OCI-LY7 (cell line): ENCODE measurements around the gene USP11. TPM values are rescaled to one million over a fixed set of nuclear protein-coding genes. Genes with fewer than 3 reads are reported as not detected.

Experiments used
- BruUV-seq: library from RNA; stranded (reverse); fragments of 400-500 nt; replicated peaks from 2 replicates; lab custom pipeline; 2021; lab: Mats Ljungman, UMichigan
- CTCF ChIA-PET: fragments of 300-600 bp; sonication (Branson Sonifier 250); formaldehyde crosslinking; loops from one replicate; lab custom pipeline; 2022; ENCODE audit warnings: antibody characterized with exemption; ENCODE audit not compliant: unreplicated experiment; lab: Charles Lee
- POLR2A ChIA-PET: fragments of 300-600 bp; sonication (Branson Sonifier 250); formaldehyde crosslinking; loops from one replicate; lab custom pipeline; 2022; ENCODE audit warnings: antibody characterized with exemption; lab: Charles Lee
- DNase-seq: peaks from one replicate; pipeline ENCODE4 v3.0.0-alpha.2; 2015; ENCODE audit warnings: low spot score
- H2AFZ ChIP-seq: fragments of 200-600 bp; sonication (generic), shearing (Covaris generic); 2 replicates; pipeline ENCODE4 v1.6.1; 2014; ENCODE audit warnings: mild to moderate bottlenecking, antibody characterized with exemption, low read length, moderate library complexity
- H3K27ac ChIP-seq: fragments of 200-600 bp; sonication (generic); 2 replicates; pipeline ENCODE4 v1.5.1; 2014; ENCODE audit warnings: mixed run types, low read depth, mild to moderate bottlenecking, moderate library complexity, low read length, inconsistent platforms; ENCODE audit not compliant: poor library complexity, severe bottlenecking
- H3K36me3 ChIP-seq: fragments of 200-600 bp; sonication (generic); 2 replicates; pipeline ENCODE4 v1.6.1; 2014; ENCODE audit warnings: mild to moderate bottlenecking, antibody characterized with exemption, low read length, moderate library complexity, mixed read lengths; ENCODE audit not compliant: insufficient read depth
- H3K4me1 ChIP-seq: fragments of 200-600 bp; sonication (generic); 2 replicates; pipeline ENCODE4 v1.5.1; 2014; ENCODE audit warnings: mild to moderate bottlenecking, low read length; ENCODE audit not compliant: insufficient read depth, poor library complexity, severe bottlenecking
- H3K4me2 ChIP-seq: fragments of 200-600 bp; sonication (generic); 2 replicates; pipeline ENCODE4 v1.6.1; 2014; ENCODE audit warnings: mild to moderate bottlenecking, low read length
- H3K4me3 ChIP-seq: fragments of 200-600 bp; sonication (generic); 2 replicates; pipeline ENCODE4 v1.5.1; 2014; ENCODE audit warnings: mild to moderate bottlenecking, low read depth, low read length; ENCODE audit not compliant: poor library complexity, severe bottlenecking
- H3K79me2 ChIP-seq: fragments of 200-600 bp; sonication (generic); 2 replicates; pipeline ENCODE4 v1.6.1; 2016; ENCODE audit warnings: low read depth, mild to moderate bottlenecking, low read length, moderate library complexity, mixed read lengths; ENCODE audit not compliant: insufficient read depth
- H3K9me2 ChIP-seq: fragments of 200-600 bp; sonication (generic); 2 replicates; pipeline ENCODE4 v1.6.1; 2016; ENCODE audit warnings: mild to moderate bottlenecking, low read length, mixed read lengths; ENCODE audit not compliant: insufficient read depth
- H3K9me3 ChIP-seq: fragments of 200-600 bp; sonication (generic); 2 replicates; pipeline ENCODE4 v1.6.1; 2014; ENCODE audit warnings: mild to moderate bottlenecking, mixed run types, low read length, mixed read lengths
- H4K20me1 ChIP-seq: fragments of 200-600 bp; sonication (generic); 2 replicates; pipeline ENCODE4 v1.6.1; 2014; ENCODE audit warnings: mild to moderate bottlenecking, antibody characterized with exemption, low read length, moderate library complexity, mixed read lengths; ENCODE audit not compliant: insufficient read depth
- CTCF ChIP-seq: fragments of 200-600 bp; sonication (generic); conservative IDR thresholded peaks from 2 replicates; pipeline ENCODE4 v1.5.1; 2014; ENCODE audit warnings: mild to moderate bottlenecking, antibody characterized with exemption, low read length, moderate library complexity, mixed read lengths
- EZH2phosphoT487 ChIP-seq: fragments of 200-600 bp; sonication (generic); IDR thresholded peaks from 2 replicates; pipeline ENCODE4 v1.6.1; 2018; ENCODE audit warnings: low read depth, borderline replicate concordance, mild to moderate bottlenecking, mixed run types, antibody characterized with exemption, low read length, moderate library complexity, mixed read lengths
- intact Hi-C: fragments of 100-400 bp; cut with micrococcal nuclease; formaldehyde crosslinking; loops from one replicate; pipeline ENCODE4 v1.10.0; 2022; ENCODE audit not compliant: unreplicated experiment
- total RNA-seq, 2 experiments: library from RNA; depleted of rRNA in 1 of 2; stranded (reverse); fragments of >200 nt in 1 of 2; shearing (Covaris generic) in 1 of 2; gene quantifications; 2 replicates each; pipeline ENCODE4 v1.2.3, GENCODE V29; 2014 to 2022

USP11 gene
- total RNA-seq, 2 experiments from 2014 or later, result 46.5 to 91.8 TPM

- no TSS peak for BruUV-seq
- no peak for DNase-seq
- H3K27ac ChIP-seq, result no peak overlapping the region
- ChIA-PET POLR2A (no interaction called here), CTCF (no interaction called here)
- H3K4me1 ChIP-seq, result peaks cover 20% of the 10 kb centered on the region
- peaks cover 10% of the 10 kb centered on the region for H3K36me3 ChIP-seq
- H4K20me1 ChIP-seq, result no peaks in the 10 kb centered on the region
- no peak overlapping the region for H3K4me3 ChIP-seq
- TF ChIP-seq EZH2phosphoT487 (no peak), CTCF (no peak)
- H3K9me3 ChIP-seq, result no peaks in the 10 kb centered on the region
- H3K4me2 ChIP-seq, result no peak overlapping the region
- H3K9me2 ChIP-seq, result no peaks in the 10 kb centered on the region
- no peak overlapping the region for H2AFZ ChIP-seq
- H3K79me2 ChIP-seq, result peaks cover 47% of the 10 kb centered on the region
- intact Hi-C loops, result no loop called here
Measured at GRCh38 chrX:47235691-47236103, 2.9 kb downstream of the USP11 start.

- Histone ChIP-seq H3K36me3 (peaks cover 19% of the 10 kb centered on the region), H4K20me1 (no peaks in the 10 kb centered on the region), H3K4me1 (peaks cover 11% of the 10 kb centered on the region), H3K4me3 (no peak overlapping the region), H3K27ac (no peak overlapping the region), H3K9me2 (no peaks in the 10 kb centered on the region), H3K9me3 (no peaks in the 10 kb centered on the region), H3K79me2 (peaks cover 41% of the 10 kb centered on the region), H2AFZ (no peak overlapping the region), H3K4me2 (no peak overlapping the region)
- TF ChIP-seq EZH2phosphoT487 (no peak), CTCF (no peak)
- BruUV-seq, result no TSS peak
- ChIA-PET POLR2A (no interaction called here), CTCF (no interaction called here)
- DNase-seq, result no peak
- intact Hi-C loops, result no loop called here
Measured at GRCh38 chrX:47239199-47239598, 6.4 kb downstream of the USP11 start.

- TF ChIP-seq CTCF (no peak), EZH2phosphoT487 (no peak)
- Histone ChIP-seq H3K4me2 (no peak overlapping the region), H3K4me3 (no peak overlapping the region), H3K79me2 (peaks cover 33% of the 10 kb centered on the region), H3K9me2 (no peaks in the 10 kb centered on the region), H3K4me1 (peaks cover 6% of the 10 kb centered on the region), H3K27ac (no peak overlapping the region), H4K20me1 (no peaks in the 10 kb centered on the region), H3K36me3 (peaks cover 27% of the 10 kb centered on the region), H2AFZ (no peak overlapping the region), H3K9me3 (no peaks in the 10 kb centered on the region)
- ChIA-PET CTCF (no interaction called here), POLR2A (no interaction called here)
- intact Hi-C loops, result no loop called here
- DNase-seq, result no peak
- BruUV-seq, result no TSS peak
Measured at GRCh38 chrX:47239898-47240545, 7.2 kb downstream of the USP11 start.
